Measurements from ENCODE around the gene TRIM45. TPM values are rescaled to one million over a fixed set of nuclear protein-coding genes. Genes with fewer than 3 reads are reported as not detected.

The TRIM45 gene
- total and polyA plus RNA-seq, 2 of the 4 experiments (the other 2 are of a cell fraction), result 2.0 to 5.1 TPM

DNA sequence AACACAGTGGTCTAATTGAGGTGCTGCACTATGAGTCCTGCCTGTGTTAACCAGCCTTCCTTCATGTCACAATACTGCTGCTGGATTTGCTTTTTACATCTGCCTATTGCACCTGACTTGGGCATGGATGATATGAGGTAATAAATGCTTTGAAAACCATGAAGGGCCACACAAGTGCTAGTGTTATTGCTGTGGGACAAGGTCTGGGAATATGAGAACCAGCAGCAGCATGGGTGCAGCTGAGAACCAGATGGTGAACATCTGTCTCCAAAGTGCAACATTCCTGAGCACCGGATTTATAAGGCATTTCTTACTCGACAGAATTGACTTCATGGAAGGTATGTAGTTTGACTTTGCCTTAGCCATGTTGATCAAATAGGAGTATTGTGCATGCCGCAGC is 16.6 kb downstream of the TRIM45 start:
- no peak overlapping the region for H2BK15ac ChIP-seq (ENCODE audit: low read depth, low read length)
- no peak overlapping the region for H3K18ac ChIP-seq (ENCODE audit: low read depth, low read length)
- no peak overlapping the region for H2BK20ac ChIP-seq (ENCODE audit: low read depth, low read length)
- ATAC-seq (ENCODE audit: low read depth), result no peak; the same call in 1 of the 2 replicates
- WGBS, 2 experiments (ENCODE audit: extremely low coverage in 2 of 2, insufficient read length in 1 of 2), result 48% methylated on average over 2 of the region's 3 CpGs; no CpG with 5 or more reads in 1 of the 2 experiments
- H2AK9ac ChIP-seq (replicated peaks; ENCODE audit: low read depth, low read length, poor library complexity), result no peak overlapping the region
- H3K27me3 ChIP-seq (ENCODE audit: control insufficient read depth, insufficient read depth, low read length), result no peaks in the 10 kb centered on the region
- no peak overlapping the region for H3K4me3 ChIP-seq (ENCODE audit: insufficient read depth, low read depth, low read length)
- H2BK5ac ChIP-seq (ENCODE audit: low read depth, low read length, poor library complexity, severe bottlenecking), result no peak overlapping the region
- POLR2A ChIA-PET (ENCODE audit: unreplicated experiment), result no interaction called here
- H3K4me1 ChIP-seq (ENCODE audit: control insufficient read depth, insufficient read depth, low read length), result no peaks in the 10 kb centered on the region
- no peak overlapping the region for H2AFZ ChIP-seq (replicated peaks; ENCODE audit: low read length, poor library complexity)
- H4K5ac ChIP-seq (ENCODE audit: low read depth, low read length), result no peak overlapping the region
- CTCF ChIA-PET, result interaction anchor here (0.6 to 1.3 kb wide), 3 partner anchors 11 to 380 kb away, joined by 3 to 4 read pairs (median 3); no protein-coding TSS in a partner anchor
- no peak overlapping the region for H3K4me2 ChIP-seq (ENCODE audit: low read depth, low read length)
- no peak overlapping the region for H2AK5ac ChIP-seq (ENCODE audit: low read depth, low read length)
- H3K23ac ChIP-seq (ENCODE audit: low read depth, low read length), result no peak overlapping the region
- dilution Hi-C loops (cut with HindIII; ENCODE audit: low sequenced_read_pairs, unreplicated experiment), result no loop called here
- H3K36me3 ChIP-seq (ENCODE audit: control insufficient read depth, insufficient read depth, low read length), result peaks cover 8% of the 10 kb centered on the region
- BruUV-seq (replicated peaks), result no TSS peak
- H3K9me3 ChIP-seq (ENCODE audit: control insufficient read depth, insufficient read depth, low read length), result no peaks in the 10 kb centered on the region
- H3K79me1 ChIP-seq (ENCODE audit: low read depth in 1 of 2, low read length in 2 of 2), result no peaks in the 10 kb centered on the region
- no peak overlapping the region for H4K91ac ChIP-seq (ENCODE audit: insufficient read depth, low read depth, low read length)
- H3K27ac ChIP-seq (ENCODE audit: insufficient read depth, low read length), result no peak overlapping the region
- no peak overlapping the region for H3K9ac ChIP-seq (ENCODE audit: low read depth, low read length)
- H4K20me1 ChIP-seq (ENCODE audit: insufficient read depth, low read length), result no peaks in the 10 kb centered on the region
- intact Hi-C loops (cut with micrococcal nuclease), result no loop called here
- H3K4ac ChIP-seq (ENCODE audit: low read depth, low read length), result no peak overlapping the region
- H3K14ac ChIP-seq (replicated peaks; ENCODE audit: low read depth, low read length), result no peak overlapping the region
- H2BK120ac ChIP-seq (ENCODE audit: low read depth, low read length), result no peak overlapping the region
- TF ChIP-seq MAZ (IDR thresholded peaks at IDR 0.05; ENCODE audit: borderline replicate concordance, low read depth, low read length) (no peak), CTCF (conservative IDR thresholded peaks at IDR 0.05; ENCODE audit: low read depth, low read length) (no peak), MAFK (IDR thresholded peaks at IDR 0.05; ENCODE audit: low read depth, low read length) (no peak), MXI1 (IDR thresholded peaks at IDR 0.05; ENCODE audit: borderline replicate concordance, low read depth, low read length) (no peak), SMC3 (IDR thresholded peaks at IDR 0.05; ENCODE audit: low read depth, low read length) (no peak), CHD1 (IDR thresholded peaks at IDR 0.05; ENCODE audit: low read depth, low read length) (no peak), BHLHE40 (IDR thresholded peaks at IDR 0.05; ENCODE audit: low read depth, low read length) (no peak), RFX5 (IDR thresholded peaks at IDR 0.05; ENCODE audit: low read depth, low read length) (no peak), RAD21 (IDR thresholded peaks at IDR 0.05; ENCODE audit: low read length) (no peak), USF2 (IDR thresholded peaks at IDR 0.05; ENCODE audit: low read depth, low read length) (no peak), POLR2A (IDR thresholded peaks at IDR 0.05; ENCODE audit: low read depth, low read length) (no peak), NFE2L2 (IDR thresholded peaks at IDR 0.05; ENCODE audit: low read depth, low read length) (no peak), RCOR1 (IDR thresholded peaks at IDR 0.05; ENCODE audit: insufficient replicate concordance, low read length) (no peak), ELK1 (IDR thresholded peaks at IDR 0.05; ENCODE audit: borderline replicate concordance, low read depth, low read length) (no peak), CEBPB (IDR thresholded peaks at IDR 0.05; ENCODE audit: low read depth, low read length) (no peak), FOS (IDR thresholded peaks at IDR 0.05; ENCODE audit: low read depth, low read length) (no peak)
- in situ Hi-C loops (cut with MboI; ENCODE audit: low sequenced_read_pairs), result no loop called here
- DNase-seq, result peak; percentile 62
- H3K56ac ChIP-seq (ENCODE audit: extremely low read depth, insufficient read depth, low read length), result no peak overlapping the region
- no peak overlapping the region for H4K8ac ChIP-seq (ENCODE audit: low read depth in 2 of 2, low read length in 2 of 2)
- H3K9me1 ChIP-seq (ENCODE audit: insufficient read depth, low read length), result 0 out of 2 replicates have a peak, but pooled peaks cover 2% of the 10 kb centered on the region

Measured in IMR-90 (cell line).